SHP77 (cell line): ENCODE measurements around the gene FEN1.

Experiments
- DNase-seq, 2 experiments: peaks; one replicate each; lab custom pipeline; 2025; lab: John Stamatoyannopoulos, UW

FEN1 gene

GRCh38 chr11:61757213-61757862 lies 35.4 kb upstream of the FEN1 start:
- DNase-seq = no peak

- DNase-seq = no peak
Measured at GRCh38 chr11:61760946-61761345, 31.8 kb upstream of the FEN1 start.

GRCh38 chr11:61761440-61762222 lies 31.1 kb upstream of the FEN1 start:
- no peak for DNase-seq

GRCh38 chr11:61762223-61762615 lies 30.5 kb upstream of the FEN1 start:
- DNase-seq = no peak

GRCh38 chr11:61762798-61763197 lies 29.9 kb upstream of the FEN1 start:
- DNase-seq = no peak

- no peak for DNase-seq
Measured at GRCh38 chr11:61763930-61764605, 28.6 kb upstream of the FEN1 start.

- no peak for DNase-seq
Measured at GRCh38 chr11:61764606-61765260, 28.0 kb upstream of the FEN1 start.

- DNase-seq = no peak
Measured at GRCh38 chr11:61765550-61766253, 27.0 kb upstream of the FEN1 start.

GRCh38 chr11:61766353-61766841 lies 26.3 kb upstream of the FEN1 start:
- peak; percentile 29 to 48 for DNase-seq

GRCh38 chr11:61768376-61769076 lies 24.2 kb upstream of the FEN1 start:
- no peak for DNase-seq

GRCh38 chr11:61769169-61769920 lies 23.4 kb upstream of the FEN1 start:
- no peak for DNase-seq

- DNase-seq = no peak
Measured at GRCh38 chr11:61769946-61770683, 22.6 kb upstream of the FEN1 start.

GRCh38 chr11:61771195-61771894 lies 21.4 kb upstream of the FEN1 start:
- no peak for DNase-seq

- DNase-seq = no peak
Measured at GRCh38 chr11:61771985-61772455, 20.7 kb upstream of the FEN1 start.

GRCh38 chr11:61773356-61773755 lies 19.4 kb upstream of the FEN1 start:
- no peak for DNase-seq

- no peak for DNase-seq
Measured at GRCh38 chr11:61773809-61774208, 18.9 kb upstream of the FEN1 start.

- DNase-seq = no peak
Measured at GRCh38 chr11:61774411-61774810, 18.3 kb upstream of the FEN1 start.

GRCh38 chr11:61775106-61775505 lies 17.6 kb upstream of the FEN1 start:
- no peak for DNase-seq
